Karpas-422 (cell line): ENCODE measurements around the gene SLC7A9. TPM values are rescaled to one million over a fixed set of nuclear protein-coding genes. Genes with fewer than 3 reads are reported as not detected.

Experiments
- DNase-seq: peaks from one replicate; pipeline ENCODE4 v3.0.0-alpha.2; 2015
- H2AFZ ChIP-seq: fragments of 200-600 bp; sonication (generic); 2 replicates; pipeline ENCODE4 v1.6.1; 2014; ENCODE audit warnings: antibody characterized with exemption, low read length, mixed read lengths
- H3K27ac ChIP-seq: fragments of 200-600 bp; sonication (generic); 2 replicates; pipeline ENCODE4 v1.5.1; 2014; ENCODE audit warnings: mild to moderate bottlenecking, low read length, moderate library complexity
- H3K27me3 ChIP-seq: fragments of 200-600 bp; sonication (generic); 2 replicates; pipeline ENCODE4 v1.6.1; 2014; ENCODE audit warnings: low read length, mixed read lengths
- H3K36me3 ChIP-seq: fragments of 200-600 bp; sonication (generic); 2 replicates; pipeline ENCODE4 v1.6.1; 2014; ENCODE audit warnings: low read length, mixed read lengths; ENCODE audit not compliant: insufficient read depth
- H3K4me1 ChIP-seq: fragments of 200-600 bp; sonication (generic); 2 replicates; pipeline ENCODE4 v1.6.1; 2014; ENCODE audit warnings: mild to moderate bottlenecking, low read length, mixed read lengths
- H3K4me2 ChIP-seq: fragments of 200-600 bp; sonication (generic); 2 replicates; pipeline ENCODE4 v1.6.1; 2014; ENCODE audit warnings: low read length, low read depth, mild to moderate bottlenecking; ENCODE audit not compliant: poor library complexity, severe bottlenecking
- H3K4me3 ChIP-seq: fragments of 200-600 bp; sonication (generic); 2 replicates; pipeline ENCODE4 v1.5.1; 2014; ENCODE audit warnings: mild to moderate bottlenecking, antibody characterized with exemption, low read length, mixed read lengths
- H3K79me2 ChIP-seq: fragments of 200-600 bp; sonication (generic); 2 replicates; pipeline ENCODE4 v1.6.1; 2014; ENCODE audit warnings: mild to moderate bottlenecking, low read length, mixed read lengths
- H3K9ac ChIP-seq: fragments of 200-600 bp; sonication (generic); 2 replicates; pipeline ENCODE4 v1.6.0; 2014; ENCODE audit warnings: low read length
- H3K9me2 ChIP-seq: fragments of 200-600 bp; sonication (generic), shearing (Covaris generic); replicated peaks from 2 replicates; pipeline ENCODE4 v1.6.0; 2014; ENCODE audit warnings: mild to moderate bottlenecking, low read length, moderate library complexity; ENCODE audit not compliant: insufficient read depth
- H3K9me3 ChIP-seq: fragments of 300-700, 200-600 bp; sonication (generic); 2 replicates; pipeline ENCODE4 v1.6.1; 2014; ENCODE audit warnings: low read length, mixed read lengths
- H4K20me1 ChIP-seq: fragments of 200-600 bp; sonication (generic); 2 replicates; pipeline ENCODE4 v1.6.1; 2014; ENCODE audit warnings: mild to moderate bottlenecking, antibody characterized with exemption, low read length, low read depth; ENCODE audit not compliant: insufficient read depth
- total RNA-seq: library from RNA; depleted of rRNA; stranded (reverse); fragments of >200 nt; shearing (Covaris generic); gene quantifications from 2 replicates; pipeline ENCODE4 v1.2.3, GENCODE V29; 2014; ENCODE audit warnings: low replicate concordance

The SLC7A9 gene
- total RNA-seq, 1 experiment from 2014 or later = not detected

- Histone ChIP-seq H3K27ac (no peak overlapping the region), H3K4me3 (no peak overlapping the region), H3K9ac (no peak overlapping the region), H3K9me3 (no peaks in the 10 kb centered on the region), H3K9me2 (no peaks in the 10 kb centered on the region), H2AFZ (no peak overlapping the region), H3K79me2 (no peaks in the 10 kb centered on the region), H3K27me3 (no peaks in the 10 kb centered on the region), H3K36me3 (no peaks in the 10 kb centered on the region), H3K4me2 (no peak overlapping the region), H3K4me1 (peaks cover 4% of the 10 kb centered on the region), H4K20me1 (no peaks in the 10 kb centered on the region)
- DNase-seq = no peak
Measured at GRCh38 chr19:32864318-32865007, 5.1 kb downstream of the SLC7A9 start.

- H3K4me1 ChIP-seq = peaks cover 4% of the 10 kb centered on the region
- H2AFZ ChIP-seq = no peak overlapping the region
- H3K9ac ChIP-seq = no peak overlapping the region
- H4K20me1 ChIP-seq = no peaks in the 10 kb centered on the region
- no peaks in the 10 kb centered on the region for H3K27me3 ChIP-seq
- H3K4me3 ChIP-seq = no peak overlapping the region
- H3K27ac ChIP-seq = no peak overlapping the region
- no peak for DNase-seq
- no peaks in the 10 kb centered on the region for H3K9me3 ChIP-seq
- H3K9me2 ChIP-seq = no peaks in the 10 kb centered on the region
- H3K79me2 ChIP-seq = no peaks in the 10 kb centered on the region
- no peaks in the 10 kb centered on the region for H3K36me3 ChIP-seq
- no peak overlapping the region for H3K4me2 ChIP-seq
Measured at GRCh38 chr19:32863841-32864240, 5.7 kb downstream of the SLC7A9 start.

GRCh38 chr19:32863301-32863700 is 6.3 kb downstream of the SLC7A9 start:
- no peaks in the 10 kb centered on the region for H3K9me2 ChIP-seq

GRCh38 chr19:32862741-32863140 is 6.8 kb downstream of the SLC7A9 start:
- H3K79me2 ChIP-seq = no peaks in the 10 kb centered on the region
- no peak overlapping the region for H3K9ac ChIP-seq
- H4K20me1 ChIP-seq = no peaks in the 10 kb centered on the region
- peaks cover 4% of the 10 kb centered on the region for H3K4me1 ChIP-seq
- no peak overlapping the region for H3K4me2 ChIP-seq
- no peak for DNase-seq
- no peak overlapping the region for H2AFZ ChIP-seq
- H3K9me3 ChIP-seq = no peaks in the 10 kb centered on the region
- H3K27ac ChIP-seq = no peak overlapping the region
- H3K27me3 ChIP-seq = no peaks in the 10 kb centered on the region
- no peaks in the 10 kb centered on the region for H3K9me2 ChIP-seq
- no peak overlapping the region for H3K4me3 ChIP-seq
- no peaks in the 10 kb centered on the region for H3K36me3 ChIP-seq

More at GRCh38 chr19:32863301-32863700, 6.3 kb downstream of the SLC7A9 start:
- no peak overlapping the region for H3K9ac ChIP-seq
- H3K27ac ChIP-seq = no peak overlapping the region
- no peaks in the 10 kb centered on the region for H3K36me3 ChIP-seq
- no peak overlapping the region for H3K4me2 ChIP-seq
- DNase-seq = no peak
- H2AFZ ChIP-seq = no peak overlapping the region
- no peak overlapping the region for H3K4me3 ChIP-seq
- no peaks in the 10 kb centered on the region for H3K79me2 ChIP-seq
- H3K4me1 ChIP-seq = peaks cover 4% of the 10 kb centered on the region
- H3K9me3 ChIP-seq = no peaks in the 10 kb centered on the region
- no peaks in the 10 kb centered on the region for H4K20me1 ChIP-seq
- H3K27me3 ChIP-seq = no peaks in the 10 kb centered on the region

GRCh38 chr19:32862173-32862572 is 7.4 kb downstream of the SLC7A9 start:
- H2AFZ ChIP-seq = no peak overlapping the region
- no peaks in the 10 kb centered on the region for H3K27me3 ChIP-seq
- peaks cover 4% of the 10 kb centered on the region for H3K4me1 ChIP-seq
- H3K4me3 ChIP-seq = no peak overlapping the region
- no peaks in the 10 kb centered on the region for H3K36me3 ChIP-seq
- no peak overlapping the region for H3K4me2 ChIP-seq
- no peak for DNase-seq
- no peaks in the 10 kb centered on the region for H4K20me1 ChIP-seq
- H3K9ac ChIP-seq = no peak overlapping the region
- no peaks in the 10 kb centered on the region for H3K9me2 ChIP-seq
- H3K27ac ChIP-seq = no peak overlapping the region
- H3K9me3 ChIP-seq = no peaks in the 10 kb centered on the region
- H3K79me2 ChIP-seq = no peaks in the 10 kb centered on the region

GRCh38 chr19:32861596-32861995 is 8.0 kb downstream of the SLC7A9 start:
- H4K20me1 ChIP-seq = no peaks in the 10 kb centered on the region

GRCh38 chr19:32859591-32859990 is 10.0 kb downstream of the SLC7A9 start:
- Histone ChIP-seq H3K27ac (no peak overlapping the region), H3K9ac (no peak overlapping the region), H3K4me3 (no peak overlapping the region), H3K79me2 (no peaks in the 10 kb centered on the region), H3K9me3 (no peaks in the 10 kb centered on the region), H3K36me3 (no peaks in the 10 kb centered on the region), H3K4me1 (no peaks in the 10 kb centered on the region), H4K20me1 (no peaks in the 10 kb centered on the region), H3K27me3 (no peaks in the 10 kb centered on the region), H3K4me2 (no peak overlapping the region), H2AFZ (no peak overlapping the region), H3K9me2 (no peaks in the 10 kb centered on the region)
- no peak for DNase-seq

More at GRCh38 chr19:32861596-32861995, 8.0 kb downstream of the SLC7A9 start:
- no peak overlapping the region for H3K4me3 ChIP-seq
- H3K27me3 ChIP-seq = no peaks in the 10 kb centered on the region
- no peak for DNase-seq
- no peaks in the 10 kb centered on the region for H3K79me2 ChIP-seq
- no peaks in the 10 kb centered on the region for H3K9me3 ChIP-seq
- no peak overlapping the region for H3K9ac ChIP-seq
- no peak overlapping the region for H3K27ac ChIP-seq
- no peak overlapping the region for H3K4me2 ChIP-seq
- no peak overlapping the region for H2AFZ ChIP-seq
- peaks cover 4% of the 10 kb centered on the region for H3K4me1 ChIP-seq
- no peaks in the 10 kb centered on the region for H3K36me3 ChIP-seq
- no peaks in the 10 kb centered on the region for H3K9me2 ChIP-seq

- Histone ChIP-seq H3K9me3 (no peaks in the 10 kb centered on the region), H3K79me2 (no peaks in the 10 kb centered on the region), H4K20me1 (no peaks in the 10 kb centered on the region), H2AFZ (no peak overlapping the region), H3K9ac (no peak overlapping the region), H3K27me3 (no peaks in the 10 kb centered on the region), H3K27ac (no peak overlapping the region), H3K4me2 (no peak overlapping the region), H3K4me3 (no peak overlapping the region), H3K4me1 (no peaks in the 10 kb centered on the region), H3K9me2 (no peaks in the 10 kb centered on the region), H3K36me3 (no peaks in the 10 kb centered on the region)
- DNase-seq = no peak
Measured at GRCh38 chr19:32858559-32858958, 11.0 kb downstream of the SLC7A9 start.
